HEK293 (cell line): ENCODE data around the gene FIBCD1.

Experiments
- CTCF ChIA-PET: fragments of 350-600 bp; formaldehyde crosslinking; extraction: SDS; loops from one replicate; lab custom pipeline; 2021; ENCODE audit warnings: antibody characterized with exemption; lab: Yijun Ruan, JAX
- POLR2A ChIA-PET: fragments of 300-600 bp; formaldehyde crosslinking; extraction: SDS; loops from one replicate; lab custom pipeline; 2020; ENCODE audit warnings: antibody characterized with exemption, inconsistent platforms; lab: Yijun Ruan, JAX
- H3K27ac ChIP-seq: fragments of 200-500 bp; sonication (Bioruptor generic); 2 replicates; pipeline ENCODE4 v1.5.1; 2014; ENCODE audit warnings: low read depth, low read length, control low read depth, inconsistent platforms; ENCODE audit errors: extremely low read depth
- H3K36me3 ChIP-seq, 2 experiments: fragments of 200-500 bp in 1 of 2; sonication (Bioruptor generic) in 1 of 2; 1 replicate in 1 of 2; 2 replicates in 1 of 2; pipeline ENCODE4 v1.5.1; 2014 to 2017; ENCODE audit warnings: inconsistent platforms in 2 of 2, low read length in 2 of 2; ENCODE audit not compliant: control insufficient read depth in 2 of 2, insufficient read depth in 1 of 2
- H3K4me1 ChIP-seq: fragments of 200-500 bp; sonication (Bioruptor generic); 2 replicates; pipeline ENCODE4 v1.5.1; 2014; ENCODE audit warnings: mild to moderate bottlenecking, low read length, inconsistent platforms; ENCODE audit not compliant: control insufficient read depth, insufficient read depth
- H3K4me3 ChIP-seq: 2 replicates; pipeline ENCODE4 v1.5.1; 2011; ENCODE audit warnings: low read depth, mild to moderate bottlenecking, control low read depth, low read length, moderate library complexity
- H3K9me3 ChIP-seq: fragments of 200-500 bp; sonication (Bioruptor generic); 2 replicates; pipeline ENCODE4 v1.5.1; 2014; ENCODE audit warnings: low read depth, low read length, inconsistent platforms; ENCODE audit not compliant: control insufficient read depth, insufficient read depth
- EGR2 ChIP-seq: fragments of 450-650 bp; formaldehyde crosslinking; IDR thresholded peaks from 2 replicates; pipeline ENCODE4 v1.5.1; 2016; ENCODE audit warnings: low read depth, missing biosample characterization, missing genetic modification characterization
- HIC1 ChIP-seq: fragments of 450-650 bp; formaldehyde crosslinking; IDR thresholded peaks from 2 replicates; pipeline ENCODE4 v1.5.1; 2016; ENCODE audit warnings: missing biosample characterization, missing genetic modification characterization
- KLF1 ChIP-seq: fragments of 450-650 bp; formaldehyde crosslinking; IDR thresholded peaks from 2 replicates; pipeline ENCODE4 v1.5.1; 2016; ENCODE audit warnings: missing biosample characterization, missing genetic modification characterization
- PRDM10 ChIP-seq: fragments of 450-650 bp; formaldehyde crosslinking; IDR thresholded peaks from 2 replicates; pipeline ENCODE4 v1.5.1; 2016; ENCODE audit warnings: missing biosample characterization, missing genetic modification characterization
- REPIN1 ChIP-seq: fragments of 450-650 bp; formaldehyde crosslinking; IDR thresholded peaks from 2 replicates; pipeline ENCODE4 v1.5.1; 2017; ENCODE audit warnings: missing biosample characterization, missing genetic modification characterization, low read depth
- SALL2 ChIP-seq: fragments of 450-650 bp; formaldehyde crosslinking; IDR thresholded peaks from 2 replicates; pipeline ENCODE4 v1.5.0; 2017; ENCODE audit warnings: missing biosample characterization, mild to moderate bottlenecking, missing genetic modification characterization, borderline replicate concordance
- YY2 ChIP-seq: fragments of 450-650 bp; formaldehyde crosslinking; IDR thresholded peaks from 2 replicates; pipeline ENCODE4 v1.5.1; 2016; ENCODE audit warnings: missing biosample characterization, missing genetic modification characterization
- ZIC2 ChIP-seq: fragments of 450-650 bp; formaldehyde crosslinking; IDR thresholded peaks from 2 replicates; pipeline ENCODE4 v1.5.1; 2016; ENCODE audit warnings: missing biosample characterization, missing genetic modification characterization
- ZNF140 ChIP-seq: fragments of 450-650 bp; formaldehyde crosslinking; IDR thresholded peaks from 2 replicates; pipeline ENCODE4 v1.5.1; 2016; ENCODE audit warnings: missing biosample characterization, missing genetic modification characterization
- ZNF24 ChIP-seq: fragments of 450-650 bp; formaldehyde crosslinking; IDR thresholded peaks from 2 replicates; pipeline ENCODE4 v1.5.1; 2016; ENCODE audit warnings: missing biosample characterization, missing genetic modification characterization
- ZNF341 ChIP-seq: fragments of 450-650 bp; formaldehyde crosslinking; IDR thresholded peaks from 2 replicates; pipeline ENCODE4; 2016; ENCODE audit warnings: low read depth, missing biosample characterization, missing genetic modification characterization
- ZNF398 ChIP-seq: fragments of 450-650 bp; formaldehyde crosslinking; IDR thresholded peaks from 2 replicates; pipeline ENCODE4 v1.5.1; 2017; ENCODE audit warnings: missing biosample characterization, missing genetic modification characterization
- ZNF48 ChIP-seq: fragments of 450-650 bp; formaldehyde crosslinking; IDR thresholded peaks from 2 replicates; pipeline ENCODE4 v1.5.1; 2016; ENCODE audit warnings: missing biosample characterization, missing genetic modification characterization
- ZNF555 ChIP-seq: fragments of 450-650 bp; formaldehyde crosslinking; conservative IDR thresholded peaks from 2 replicates; pipeline ENCODE4 v1.5.1; 2017; ENCODE audit warnings: missing biosample characterization, mild to moderate bottlenecking, missing genetic modification characterization, inconsistent platforms
- ZNF571 ChIP-seq: fragments of 450-650 bp; formaldehyde crosslinking; IDR thresholded peaks from 2 replicates; pipeline ENCODE4 v1.5.0; 2017; ENCODE audit warnings: missing biosample characterization, missing genetic modification characterization
- ZNF677 ChIP-seq: fragments of 450-650 bp; IDR thresholded peaks from 2 replicates; pipeline ENCODE4 v1.5.0; 2018; ENCODE audit warnings: missing biosample characterization, mild to moderate bottlenecking, missing genetic modification characterization, moderate library complexity
- ZNF777 ChIP-seq: fragments of 450-650 bp; formaldehyde crosslinking; IDR thresholded peaks from 2 replicates; pipeline ENCODE4 v1.5.1; 2017; ENCODE audit warnings: missing biosample characterization, missing genetic modification characterization, borderline replicate concordance
- ZSCAN30 ChIP-seq: fragments of 450-650 bp; IDR thresholded peaks from 2 replicates; pipeline ENCODE4 v1.5.1; 2018; ENCODE audit warnings: missing biosample characterization, mild to moderate bottlenecking, missing genetic modification characterization, moderate library complexity
- TF ChIP-seq, protein P1 (sequence below): fragments of 450-650 bp; formaldehyde crosslinking; IDR thresholded peaks from 2 replicates; pipeline ENCODE4 v1.5.1; 2016; ENCODE audit warnings: missing biosample characterization, missing genetic modification characterization

Gene FIBCD1

DNA sequence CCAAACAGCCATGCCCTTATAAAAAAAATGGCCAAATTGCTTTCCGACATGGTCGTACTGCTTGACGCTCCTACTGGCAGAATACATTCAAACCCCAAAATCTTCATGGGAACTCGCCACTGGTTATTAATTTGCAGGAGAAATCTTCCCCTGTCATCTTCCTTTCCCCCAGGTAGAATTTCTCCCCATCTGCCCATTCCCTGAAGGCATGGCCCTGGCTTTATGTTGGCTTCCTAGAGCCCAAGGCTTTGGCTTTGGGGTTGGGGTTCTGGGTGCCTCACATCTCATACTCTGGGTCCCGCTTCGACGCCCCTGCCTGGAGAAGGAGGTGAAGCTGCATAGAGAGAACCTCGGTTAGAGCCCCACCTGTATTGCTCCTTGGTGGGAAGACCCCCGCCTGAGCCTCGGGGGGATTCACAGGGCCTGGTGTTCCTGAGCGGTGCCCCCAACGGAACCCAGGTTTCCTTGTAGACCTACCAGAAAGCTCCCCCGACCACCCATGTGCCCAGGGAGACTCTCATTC, 8.6 kb upstream of the FIBCD1 start:
- Histone ChIP-seq H3K4me3 (no peak overlapping the region), H3K36me3 (no peaks in the 10 kb centered on the region), H3K9me3 (no peaks in the 10 kb centered on the region), H3K27ac (no peak overlapping the region), H3K4me1 (no peaks in the 10 kb centered on the region)
- ChIA-PET CTCF (interaction anchor here (1.0 kb wide), 1 partner anchor 110 kb away, joined by 4 read pairs; no protein-coding TSS in a partner anchor), POLR2A (no interaction called here)
- TF ChIP-seq ZNF777, result no peak
- no peak for TF ChIP-seq EGR2 (tag by site-specific recombination)
- no peak for TF ChIP-seq ZSCAN30 (tag by site-specific recombination)
- TF ChIP-seq ZNF555 (tag by site-specific recombination), result no peak
- no peak for TF ChIP-seq SALL2
- no peak for TF ChIP-seq HIC1 (tag by site-specific recombination)
- no peak for TF ChIP-seq ZNF677 (tag by site-specific recombination)
- TF ChIP-seq ZNF571, result no peak
- TF ChIP-seq ZNF48, result no peak
- no peak for TF ChIP-seq ZNF140 (tag by site-specific recombination)

DNA sequence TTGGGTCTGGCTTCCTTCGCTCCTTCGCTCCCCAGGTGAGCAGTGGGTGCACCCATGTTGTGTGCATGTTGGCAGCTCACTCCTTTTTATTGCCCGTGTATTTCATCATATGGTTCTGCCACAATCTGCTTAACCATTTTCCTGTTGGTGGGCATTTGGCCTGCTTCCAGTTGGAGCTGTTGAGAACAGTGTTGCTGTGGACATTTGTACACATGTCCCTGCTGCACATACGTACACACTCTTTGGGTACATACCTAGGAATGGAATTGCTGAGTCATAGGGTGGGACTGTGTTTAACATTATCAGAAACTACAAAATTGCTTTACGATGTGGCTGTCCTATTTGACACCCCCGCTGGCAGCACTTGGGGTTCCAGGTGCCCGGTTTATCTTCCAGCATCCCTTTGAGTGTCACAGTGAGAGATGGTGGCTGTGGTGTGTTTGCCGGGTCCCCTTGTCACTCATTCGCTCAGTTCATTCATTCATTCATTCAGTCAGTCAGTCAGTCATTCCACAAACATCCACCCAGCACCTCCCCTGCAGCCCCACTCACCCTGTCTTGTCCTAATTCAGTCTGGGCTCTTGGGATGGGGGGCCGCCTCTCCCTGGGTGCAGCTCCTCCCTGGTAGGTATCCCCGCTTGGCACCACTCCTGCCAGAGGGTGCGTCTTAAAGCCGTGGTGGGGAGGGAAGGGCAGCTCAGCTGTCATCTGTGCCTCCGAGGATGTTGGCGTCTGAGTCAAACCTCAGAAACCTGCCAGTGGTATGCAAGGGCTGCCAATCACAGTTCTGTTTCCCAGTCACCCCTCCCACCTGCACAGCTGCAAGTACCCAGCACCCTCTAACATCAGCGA, 7.9 kb upstream of the FIBCD1 start:
- ChIA-PET POLR2A (interaction anchor here (0.7 kb wide), 1 partner anchor 209 kb away, joined by 3 read pairs; no protein-coding TSS in a partner anchor), CTCF (interaction anchor here (0.6 to 6.8 kb wide), 7 partner anchors 42 to 176 kb away, joined by 3 to 49 read pairs (median 4); no protein-coding TSS in a partner anchor)
- H3K4me1 ChIP-seq, result no peaks in the 10 kb centered on the region
- no peaks in the 10 kb centered on the region for H3K36me3 ChIP-seq
- TF ChIP-seq ZNF341 (tag by site-specific recombination) (peak; percentile 58), ZNF555 (tag by site-specific recombination) (no peak), ZNF24 (tag by site-specific recombination) (peak; percentile 89), ZNF398 (tag by site-specific recombination) (no peak), KLF1 (0 out of 2 replicates have a peak, but pooled peaks have one; percentile 25), ZIC2 (tag by site-specific recombination) (peak; percentile 47), REPIN1 (no peak), YY2 (tag by site-specific recombination) (0 out of 2 replicates have a peak, but pooled peaks have one; percentile 13), PRDM10 (tag by site-specific recombination) (peak; percentile 42; the same call in 1 of the 2 replicates)
- TF ChIP-seq, protein P1, sequence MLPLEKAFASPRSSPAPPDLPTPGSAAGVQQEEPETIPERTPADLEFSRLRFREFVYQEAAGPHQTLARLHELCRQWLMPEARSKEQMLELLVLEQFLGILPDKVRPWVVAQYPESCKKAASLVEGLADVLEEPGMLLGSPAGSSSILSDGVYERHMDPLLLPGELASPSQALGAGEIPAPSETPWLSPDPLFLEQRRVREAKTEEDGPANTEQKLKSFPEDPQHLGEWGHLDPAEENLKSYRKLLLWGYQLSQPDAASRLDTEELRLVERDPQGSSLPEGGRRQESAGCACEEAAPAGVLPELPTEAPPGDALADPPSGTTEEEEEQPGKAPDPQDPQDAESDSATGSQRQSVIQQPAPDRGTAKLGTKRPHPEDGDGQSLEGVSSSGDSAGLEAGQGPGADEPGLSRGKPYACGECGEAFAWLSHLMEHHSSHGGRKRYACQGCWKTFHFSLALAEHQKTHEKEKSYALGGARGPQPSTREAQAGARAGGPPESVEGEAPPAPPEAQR (tag by site-specific recombination), result no peak
- no peak overlapping the region for H3K27ac ChIP-seq
- H3K9me3 ChIP-seq, result no peaks in the 10 kb centered on the region
- no peak overlapping the region for H3K4me3 ChIP-seq
